HEK293T (cell line): ENCODE data around the gene ALDH3A1.
A peak's percentile ranks its signal among the peaks of the same experiment; 100 is the strongest.

Source experiments
- CTCF ChIA-PET: fragments of 350-600 bp; formaldehyde crosslinking; extraction: SDS; loops from one replicate; lab custom pipeline; 2021; ENCODE audit warnings: antibody characterized with exemption, inconsistent platforms; lab: Yijun Ruan, JAX
- POLR2A ChIA-PET: fragments of 350-600 bp; formaldehyde crosslinking; extraction: SDS; loops from one replicate; lab custom pipeline; 2020; ENCODE audit warnings: antibody characterized with exemption, inconsistent platforms; lab: Yijun Ruan, JAX
- DNase-seq: peaks from one replicate; pipeline ENCODE4 v3.0.0; 2012; ENCODE audit warnings: mixed read lengths; ENCODE audit errors: extremely low spot score
- ARNT ChIP-seq: fragments of 450-650 bp; IDR thresholded peaks from 2 replicates; pipeline ENCODE4 v1.6.1; 2017; ENCODE audit warnings: mild to moderate bottlenecking
- BHLHE40 ChIP-seq: fragments of 450-650 bp; IDR thresholded peaks from 2 replicates; pipeline ENCODE4 v1.6.1; 2016; ENCODE audit warnings: mild to moderate bottlenecking, moderate library complexity, borderline replicate concordance
- CTBP1 ChIP-seq: fragments of 450-650 bp; IDR thresholded peaks from 2 replicates; pipeline ENCODE4 v1.6.1; 2016; ENCODE audit warnings: borderline replicate concordance
- ELF4 ChIP-seq: fragments of 450-650 bp; IDR thresholded peaks from 2 replicates; pipeline ENCODE4 v1.6.1; 2017; ENCODE audit warnings: antibody characterized with exemption
- FOXA1 ChIP-seq: fragments of 450-650 bp; IDR thresholded peaks from 2 replicates; pipeline ENCODE4 v1.6.1; 2016; ENCODE audit warnings: mild to moderate bottlenecking
- FOXK2 ChIP-seq: fragments of 450-650 bp; IDR thresholded peaks from 2 replicates; pipeline ENCODE4 v1.6.1; 2016; ENCODE audit warnings: mild to moderate bottlenecking
- FOXM1 ChIP-seq: fragments of 450-650 bp; IDR thresholded peaks from 2 replicates; pipeline ENCODE4 v1.6.1; 2017; ENCODE audit warnings: mild to moderate bottlenecking, borderline replicate concordance
- HDGF ChIP-seq: fragments of 450-650 bp; IDR thresholded peaks from 2 replicates; pipeline ENCODE4 v1.6.1; 2017; ENCODE audit warnings: antibody characterized with exemption, borderline replicate concordance
- L3MBTL2 ChIP-seq: fragments of 450-650 bp; conservative IDR thresholded peaks from 2 replicates; pipeline ENCODE4 v1.6.1; 2016; ENCODE audit warnings: mild to moderate bottlenecking
- LEF1 ChIP-seq: fragments of 450-650 bp; IDR thresholded peaks from 2 replicates; pipeline ENCODE4 v1.6.1; 2017; ENCODE audit warnings: mild to moderate bottlenecking, borderline replicate concordance
- NFRKB ChIP-seq: fragments of 450-650 bp; IDR thresholded peaks from 2 replicates; pipeline ENCODE4 v1.6.1; 2016; ENCODE audit warnings: mild to moderate bottlenecking, moderate library complexity
- SP1 ChIP-seq: fragments of 450-650 bp; IDR thresholded peaks from 2 replicates; pipeline ENCODE4 v1.6.1; 2017
- SUZ12 ChIP-seq: fragments of 450-650 bp; IDR thresholded peaks from 2 replicates; pipeline ENCODE4 v1.6.1; 2016; ENCODE audit warnings: mild to moderate bottlenecking
- TARDBP ChIP-seq: fragments of 450-650 bp; IDR thresholded peaks from 2 replicates; pipeline ENCODE4 v1.6.1; 2016
- ZNF384 ChIP-seq: fragments of 450-650 bp; IDR thresholded peaks from 2 replicates; pipeline ENCODE4 v1.6.1; 2016
- TF ChIP-seq, protein P1 (sequence below): fragments of 450-650 bp; IDR thresholded peaks from 2 replicates; pipeline ENCODE4 v1.6.1; 2016

Gene ALDH3A1

DNA sequence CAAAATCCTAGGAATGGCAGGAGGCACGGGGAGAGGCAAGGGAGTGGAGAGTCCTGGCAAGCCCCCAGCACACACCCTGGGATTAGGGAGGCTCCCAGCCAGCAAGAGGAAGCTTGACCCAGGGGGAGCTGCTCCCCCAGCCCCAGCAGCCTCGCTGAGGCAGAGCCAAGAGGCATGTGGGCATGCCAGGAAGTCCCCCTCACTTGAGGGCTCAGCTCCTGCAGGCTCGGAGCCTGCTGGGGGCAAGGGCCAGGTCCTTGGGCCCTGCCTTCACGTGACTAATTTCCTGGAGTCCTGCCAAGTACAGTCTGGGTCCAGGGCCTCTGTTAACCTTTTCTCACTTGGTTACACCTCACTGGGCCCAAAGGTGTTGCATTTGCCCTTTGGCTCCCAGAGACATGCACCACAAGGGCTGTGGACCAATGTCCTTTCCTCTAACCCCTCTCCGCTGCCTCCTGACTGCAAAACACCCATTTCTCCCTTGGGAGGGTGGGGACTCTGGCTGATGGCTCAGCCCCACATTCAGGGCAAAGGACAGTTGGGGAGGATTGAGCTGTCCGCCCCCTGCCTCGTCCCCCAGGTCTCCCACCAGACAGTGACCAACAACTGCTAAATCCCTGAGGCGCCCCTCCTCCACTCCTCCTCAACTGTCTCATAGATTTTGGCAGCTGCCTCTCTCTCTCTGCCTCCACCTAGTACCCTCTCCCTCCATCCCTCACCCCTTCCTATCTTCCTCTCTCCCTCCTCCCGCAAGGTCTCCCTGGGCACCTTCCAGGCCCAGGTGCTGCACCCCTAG lies 27.3 kb downstream of the ALDH3A1 start:
- TF ChIP-seq ZNF384, result no peak
- no peak for TF ChIP-seq BHLHE40
- TF ChIP-seq FOXM1, result no peak
- TF ChIP-seq L3MBTL2, result no peak
- TF ChIP-seq LEF1, result no peak
- no peak for TF ChIP-seq ELF4
- TF ChIP-seq TARDBP, result no peak
- TF ChIP-seq, protein P1, sequence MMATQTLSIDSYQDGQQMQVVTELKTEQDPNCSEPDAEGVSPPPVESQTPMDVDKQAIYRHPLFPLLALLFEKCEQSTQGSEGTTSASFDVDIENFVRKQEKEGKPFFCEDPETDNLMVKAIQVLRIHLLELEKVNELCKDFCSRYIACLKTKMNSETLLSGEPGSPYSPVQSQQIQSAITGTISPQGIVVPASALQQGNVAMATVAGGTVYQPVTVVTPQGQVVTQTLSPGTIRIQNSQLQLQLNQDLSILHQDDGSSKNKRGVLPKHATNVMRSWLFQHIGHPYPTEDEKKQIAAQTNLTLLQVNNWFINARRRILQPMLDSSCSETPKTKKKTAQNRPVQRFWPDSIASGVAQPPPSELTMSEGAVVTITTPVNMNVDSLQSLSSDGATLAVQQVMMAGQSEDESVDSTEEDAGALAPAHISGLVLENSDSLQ, result no peak
- no peak for TF ChIP-seq SUZ12
- CTCF ChIA-PET, result interaction anchor here (0.7 to 1.7 kb wide), 2 partner anchors 10 to 42 kb away, joined by 4 to 5 read pairs; no protein-coding TSS in a partner anchor
- no peak for DNase-seq
- POLR2A ChIA-PET, result interaction anchor here (1.2 kb wide), 1 partner anchor 11 kb away, joined by 3 read pairs; no protein-coding TSS in a partner anchor

DNA sequence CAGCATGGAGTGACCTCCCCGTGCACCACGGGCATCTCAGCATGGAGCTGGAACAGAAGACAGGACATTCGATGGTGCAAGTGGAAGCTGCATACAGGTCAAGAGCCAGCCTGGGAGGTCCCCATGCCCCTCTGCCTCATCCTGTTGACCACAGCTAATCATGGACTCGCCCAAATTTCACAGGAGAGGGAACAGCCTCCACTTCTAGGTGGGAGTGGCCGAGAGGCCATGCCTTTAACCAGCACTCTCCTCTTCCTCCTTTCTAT lies 28.0 kb downstream of the ALDH3A1 start:
- ChIA-PET POLR2A (interaction anchor here (1.2 kb wide), 1 partner anchor 11 kb away, joined by 3 read pairs; no protein-coding TSS in a partner anchor), CTCF (interaction anchor here (0.7 to 1.7 kb wide), 2 partner anchors 9 to 42 kb away, joined by 4 to 5 read pairs; no protein-coding TSS in a partner anchor)
- TF ChIP-seq FOXM1, result no peak
- no peak for TF ChIP-seq LEF1
- TF ChIP-seq ARNT, result no peak
- no peak for TF ChIP-seq NFRKB
- no peak for TF ChIP-seq SP1
- TF ChIP-seq FOXA1, result no peak
- TF ChIP-seq HDGF, result no peak
- DNase-seq, result no peak

DNA sequence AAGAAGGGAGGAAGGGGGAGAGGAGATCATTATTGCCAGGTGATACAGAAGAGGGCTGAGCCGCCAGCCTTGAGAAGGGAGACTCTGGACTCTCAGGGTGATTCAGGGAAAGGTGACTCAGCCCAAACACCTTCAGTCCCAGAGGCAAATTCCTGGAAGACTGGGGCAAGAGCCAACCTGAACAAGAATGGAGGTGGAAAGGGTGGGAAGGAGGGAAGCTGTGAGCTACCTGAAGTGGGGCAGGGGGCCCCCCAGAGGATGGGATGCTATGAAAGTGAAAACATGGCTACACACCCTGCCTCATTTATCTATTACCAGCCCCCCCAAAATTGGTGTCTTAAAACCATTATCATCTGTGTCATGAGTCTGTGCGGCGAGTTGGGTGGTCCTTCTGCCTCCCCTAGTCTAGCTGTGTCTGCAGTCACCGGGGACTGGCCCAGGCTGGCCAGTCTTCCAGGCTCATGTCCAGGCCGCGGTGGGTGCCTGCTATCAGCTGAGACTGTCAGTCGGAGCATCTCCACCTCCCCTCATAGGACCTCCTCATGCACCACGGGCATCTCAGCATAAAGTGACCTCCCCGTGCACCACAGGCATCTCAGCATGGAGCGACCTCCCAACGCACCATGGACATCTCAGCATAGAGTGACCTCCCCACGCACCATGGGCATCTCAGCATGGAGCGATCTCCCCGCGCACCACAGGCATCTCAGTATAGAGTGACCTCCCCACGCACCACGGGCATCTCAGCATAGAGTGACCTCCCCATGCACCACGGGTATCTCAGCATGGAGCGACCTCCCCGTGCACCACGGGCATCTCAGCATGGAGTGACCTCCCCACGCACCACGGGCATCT lies 28.5 kb downstream of the ALDH3A1 start:
- no peak for TF ChIP-seq FOXA1
- no peak for TF ChIP-seq SUZ12
- no peak for DNase-seq
- POLR2A ChIA-PET, result interaction anchor here (1.0 to 2.0 kb wide), 3 partner anchors 10 to 71 kb away, joined by 3 to 18 read pairs (median 6); partner anchors contain the start of gene ALDH3A2
- CTCF ChIA-PET, result interaction anchor here (0.7 to 1.8 kb wide), 5 partner anchors 9 to 71 kb away, joined by 3 to 8 read pairs (median 4); partner anchors contain the start of gene ALDH3A2

DNA sequence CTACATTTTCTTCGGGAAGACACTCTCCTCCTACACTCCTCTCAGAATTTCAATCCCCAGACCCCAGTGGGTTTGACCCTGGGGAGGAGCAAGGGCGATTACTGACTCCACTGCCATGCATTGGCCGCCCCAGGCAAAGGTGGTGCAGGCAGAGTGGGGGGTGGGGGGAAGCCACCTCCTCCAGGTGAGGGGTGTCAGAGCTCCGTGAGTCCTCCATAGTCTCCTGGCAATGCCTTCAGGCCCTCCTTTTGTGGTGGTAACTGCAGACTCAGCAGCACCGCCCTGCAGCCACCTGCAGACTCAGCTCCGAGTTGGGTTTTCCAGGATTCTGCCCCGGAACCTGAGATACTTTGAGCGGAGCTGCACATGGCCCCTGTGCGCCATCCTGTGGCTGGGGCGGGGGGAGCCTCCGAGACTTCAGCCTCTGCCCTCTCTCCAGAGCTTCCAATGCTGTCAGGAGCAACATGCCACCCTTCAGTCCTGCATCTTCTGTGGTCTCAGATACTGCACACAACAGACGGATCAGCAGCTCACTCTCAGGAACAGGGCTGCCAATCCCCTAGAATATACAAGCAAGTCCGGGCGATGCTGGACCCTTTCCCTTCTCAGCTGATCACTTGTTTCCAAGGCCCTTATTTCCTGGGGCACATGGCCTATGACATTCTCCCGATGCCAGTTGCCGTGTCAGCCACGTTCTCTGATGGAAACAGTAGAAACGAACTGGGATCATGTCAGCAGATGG lies 29.3 kb downstream of the ALDH3A1 start:
- POLR2A ChIA-PET, result interaction anchor here (1.0 to 2.0 kb wide), 2 partner anchors 26 to 71 kb away, joined by 6 to 18 read pairs; partner anchors contain the start of gene ALDH3A2
- TF ChIP-seq ELF4 (no peak), LEF1 (no peak), FOXA1 (no peak), HDGF (no peak), CTBP1 (no peak), FOXM1 (no peak), ARNT (no peak), FOXK2 (no peak), TARDBP (no peak), SP1 (no peak), BHLHE40 (no peak), ZNF384 (no peak), NFRKB (no peak), SUZ12 (no peak), L3MBTL2 (no peak)
- TF ChIP-seq, protein P1, result no peak
- peak; percentile 48 for DNase-seq
- CTCF ChIA-PET, result interaction anchor here (0.6 to 1.8 kb wide), 5 partner anchors 8 to 122 kb away, joined by 3 to 8 read pairs (median 4); partner anchors contain the start of gene ALDH3A2

DNA sequence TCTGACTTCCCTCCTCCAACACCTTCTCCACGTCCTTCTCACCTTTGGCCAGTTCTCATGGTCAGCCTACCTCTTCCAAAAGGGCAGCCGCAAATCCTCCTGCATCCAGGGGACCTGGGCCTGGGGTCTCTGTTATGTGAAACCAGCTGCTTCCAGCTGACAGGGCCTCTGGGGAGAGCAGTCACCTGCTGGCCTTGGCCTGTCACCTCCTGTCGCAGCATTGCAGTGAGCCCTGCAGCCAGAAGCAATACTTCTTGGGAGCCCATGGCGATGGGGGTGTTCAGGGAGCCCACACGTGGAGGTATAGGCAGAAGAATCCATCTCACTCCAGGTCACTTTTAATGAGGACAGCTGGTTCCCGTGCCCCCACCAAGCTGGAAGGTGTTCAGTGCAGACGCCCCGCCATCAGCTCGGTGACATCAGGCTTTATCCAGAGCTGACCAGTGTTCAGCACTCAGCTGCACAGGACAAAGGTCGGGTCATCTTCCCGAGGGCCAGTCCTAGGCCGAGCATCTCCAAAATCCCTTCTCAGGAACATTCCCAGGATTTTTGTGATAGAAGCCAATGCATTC lies 30.0 kb downstream of the ALDH3A1 start:
- ChIA-PET POLR2A (interaction anchor here (1.0 to 2.0 kb wide), 2 partner anchors 27 to 70 kb away, joined by 6 to 18 read pairs; partner anchors contain the start of gene ALDH3A2), CTCF (interaction anchor here (0.6 to 1.8 kb wide), 5 partner anchors 7 to 122 kb away, joined by 3 to 8 read pairs (median 4); partner anchors contain the start of gene ALDH3A2)
- TF ChIP-seq FOXM1, result no peak
- no peak for TF ChIP-seq TARDBP
- TF ChIP-seq ZNF384, result no peak
- TF ChIP-seq ARNT, result no peak
- TF ChIP-seq, protein P1, result no peak
- TF ChIP-seq SUZ12, result no peak
- TF ChIP-seq LEF1, result no peak
- TF ChIP-seq SP1, result no peak
- no peak for TF ChIP-seq HDGF
- DNase-seq, result no peak
